ENCODE results near the gene CINP. TPM values are rescaled to one million over a fixed set of nuclear protein-coding genes. Genes with fewer than 3 reads are reported as not detected.

CINP gene
- total and polyA plus RNA-seq, 2 experiments from 2014 or later, result 54.0 to 63.1 TPM

- TF ChIP-seq POLR2AphosphoS5 (IDR thresholded peaks at IDR 0.05; ENCODE audit: low read depth) (no peak), REST (IDR thresholded peaks at IDR 0.05; ENCODE audit: unreplicated experiment) (no peak), STAT1 (IDR thresholded peaks at IDR 0.05; ENCODE audit: unreplicated experiment) (no peak), ZNF114 (CRISPR knock-in tag; IDR thresholded peaks at IDR 0.05) (no peak)
These were observed 16.0 kb downstream of the CINP start (continued) for GRCh38 chr14:102346645-102347044.

GRCh38 chr14:102345232-102345631 is 17.5 kb downstream of the CINP start:
- no peaks in the 10 kb centered on the region for H3F3A ChIP-seq (replicated peaks; ENCODE audit: low read depth)
- H3K27ac ChIP-seq (ENCODE audit: low read depth), result no peak overlapping the region
- no peak overlapping the region for H3K4me3 ChIP-seq
- no peaks in the 10 kb centered on the region for H4K20me1 ChIP-seq (replicated peaks; ENCODE audit: insufficient read depth)
- no peak overlapping the region for H2AFZ ChIP-seq
- H3K27me3 ChIP-seq (ENCODE audit: insufficient read depth), result no peaks in the 10 kb centered on the region
- no peaks in the 10 kb centered on the region for H3K9me3 Mint-ChIP-seq
- no peaks in the 10 kb centered on the region for H3K4me1 Mint-ChIP-seq
- DNase-seq (ENCODE audit: low spot score) (no peak), ATAC-seq (no peak)
- no peaks in the 10 kb centered on the region for H3K4me1 ChIP-seq (ENCODE audit: insufficient read depth)
- no peaks in the 10 kb centered on the region; the same call in 1 of the 2 replicates for H3K36me3 ChIP-seq (ENCODE audit: insufficient read depth)
- no peaks in the 10 kb centered on the region for H3K79me2 ChIP-seq (replicated peaks; ENCODE audit: insufficient read depth)
- no peak overlapping the region for H3K27ac Mint-ChIP-seq
- no peak overlapping the region for H3K4me2 ChIP-seq
- no peak overlapping the region for H3K4me3 Mint-ChIP-seq
- H3K36me3 Mint-ChIP-seq (ENCODE audit: low read depth), result peaks cover 54% of the 10 kb centered on the region
- peaks cover 4% of the 10 kb centered on the region for H3K27me3 Mint-ChIP-seq (ENCODE audit: insufficient read depth, low read depth, poor library complexity)
- TF ChIP-seq EZH2 (IDR thresholded peaks at IDR 0.05; ENCODE audit: low read depth, unreplicated experiment), result no peak
- TF ChIP-seq EZH2phosphoT487 (IDR thresholded peaks at IDR 0.05; ENCODE audit: unreplicated experiment), result no peak
- no peak for TF ChIP-seq CTCF (conservative IDR thresholded peaks at IDR 0.05; ENCODE audit: low read depth in 2 of 2)
- no peak for TF ChIP-seq ZNF114 (CRISPR knock-in tag; IDR thresholded peaks at IDR 0.05)
- no peaks in the 10 kb centered on the region for H3K9me2 ChIP-seq (ENCODE audit: insufficient read depth)

- no peak for DNase-seq (ENCODE audit: low spot score)
- Mint-ChIP-seq H3K36me3 (ENCODE audit: low read depth) (peaks cover 52% of the 10 kb centered on the region), H3K9me3 (no peaks in the 10 kb centered on the region), H3K27me3 (ENCODE audit: insufficient read depth, low read depth, poor library complexity) (peaks cover 3% of the 10 kb centered on the region), H3K4me3 (no peak overlapping the region), H3K27ac (no peak overlapping the region; the same call in 1 of the 2 replicates), H3K4me1 (no peaks in the 10 kb centered on the region)
- ATAC-seq, result no peak
- no peaks in the 10 kb centered on the region for H3K9me2 ChIP-seq (ENCODE audit: insufficient read depth)
- no peaks in the 10 kb centered on the region for H4K20me1 ChIP-seq (replicated peaks; ENCODE audit: insufficient read depth)
- no peaks in the 10 kb centered on the region for H3K79me2 ChIP-seq (replicated peaks; ENCODE audit: insufficient read depth)
- H3K36me3 ChIP-seq (ENCODE audit: insufficient read depth), result no peaks in the 10 kb centered on the region; the same call in 1 of the 2 replicates
- H3K27me3 ChIP-seq (ENCODE audit: insufficient read depth), result no peaks in the 10 kb centered on the region
- no peak overlapping the region for H2AFZ ChIP-seq
- H3F3A ChIP-seq (replicated peaks; ENCODE audit: low read depth), result no peaks in the 10 kb centered on the region
- H3K4me1 ChIP-seq (ENCODE audit: insufficient read depth), result no peaks in the 10 kb centered on the region
- H3K4me2 ChIP-seq, result no peak overlapping the region
- H3K4me3 ChIP-seq, result no peak overlapping the region
- no peak overlapping the region for H3K27ac ChIP-seq (ENCODE audit: low read depth)
- TF ChIP-seq CTCF (conservative IDR thresholded peaks at IDR 0.05; ENCODE audit: low read depth in 2 of 2) (no peak), EZH2 (IDR thresholded peaks at IDR 0.05; ENCODE audit: low read depth, unreplicated experiment) (no peak), EZH2phosphoT487 (IDR thresholded peaks at IDR 0.05; ENCODE audit: unreplicated experiment) (no peak), POLR2AphosphoS5 (IDR thresholded peaks at IDR 0.05; ENCODE audit: low read depth) (no peak), ETS1 (IDR thresholded peaks at IDR 0.05) (no peak), CREB1 (CRISPR knock-in tag; IDR thresholded peaks at IDR 0.05; ENCODE audit: low read depth) (no peak)
These were observed 18.2 kb downstream of the CINP start for GRCh38 chr14:102344485-102344884.
